Adrenal gland (tissue), 12 donors: ENCODE results near the gene PTPRN2. TPM values are rescaled to one million over a fixed set of nuclear protein-coding genes. Genes with fewer than 3 reads are reported as not detected.

ENCODE experiments used
- DNase-seq, 7 donors: peaks; one replicate each; pipeline ENCODE4 v3.0.0-alpha.2; 2019 to 2020
- H3K27ac ChIP-seq, 5 donors: fragments of 200-600 bp; sonication (generic) in 4 of 5; 1 replicate in 3 of 5; 2 replicates in 2 of 5; pipeline versions ENCODE4 v1.5.1 to v1.8.0; 2016 to 2020; ENCODE audit warnings: mild to moderate bottlenecking in 1 of 5
- H3K27me3 ChIP-seq: fragments of 200-600 bp; 2 replicates; pipeline ENCODE4 v1.8.0; 2021
- H3K36me3 ChIP-seq, 2 donors: fragments of 200-600 bp; replicated peaks in 1 of 2; 1 replicate in 1 of 2; 2 replicates in 1 of 2; pipeline versions ENCODE4 v1.5.1 to v1.8.0; 2018 to 2022
- H3K4me1 ChIP-seq, 2 donors: fragments of 200-600 bp; replicated peaks in 1 of 2; 1 replicate in 1 of 2; 2 replicates in 1 of 2; pipeline versions ENCODE4 v1.5.1 to v1.8.0; 2018 to 2021
- H3K4me3 ChIP-seq, 4 donors: fragments of 200-600 bp; sonication (generic) in 3 of 4; one replicate each; pipeline ENCODE4 v1.5.1; 2016 to 2018
- H3K9me3 ChIP-seq, 3 donors: fragments of 200-600 bp; sonication (generic) in 1 of 3; replicated peaks in 1 of 3; 1 replicate in 2 of 3; 2 replicates in 1 of 3; pipeline versions ENCODE4 v1.5.1 to v1.8.0; 2016 to 2021
- CTCF ChIP-seq, 6 experiments: fragments of 450-650 bp in 4 of 6; fragments of 200-600 bp in 2 of 6; sonication (generic) in 1 of 6; IDR thresholded peaks; 1 replicate in 5 of 6; 2 replicates in 1 of 6; pipeline versions ENCODE4 v1.5.1 to v1.8.0; 2016 to 2021; ENCODE audit warnings: antibody characterized with exemption in 6 of 6, mild to moderate bottlenecking in 2 of 6, moderate library complexity in 1 of 6
- POLR2A ChIP-seq, 2 donors: fragments of 450-650 bp; IDR thresholded peaks; one replicate each; pipeline ENCODE4 v1.6.1; 2017; ENCODE audit warnings: antibody characterized with exemption in 2 of 2, mild to moderate bottlenecking in 2 of 2, moderate library complexity in 1 of 2
- WGBS, 4 donors: extraction: QIAGEN DNeasy Blood & Tissue Kit in 2 of 4; methylation state at CpG; one replicate each; pipeline versions ENCODE4 v1.1.5 to v1.1.7; 2013 to 2017; 5-methylcytosine and 5-hydroxymethylcytosine counted together
- intact Hi-C, 2 donors: fragments of 100-400 bp; cut with DNase I; formaldehyde crosslinking; loops; one replicate each; pipeline versions ENCODE4 v1.14.1 to v1.15.0; 2022 to 2023
- polyA plus RNA-seq, 3 donors: library from polyadenylated mRNA; stranded (reverse); fragments of 200-250 nt in 2 of 3; fragments of 350-450 nt in 1 of 3; fragmentation: Illumina TruSeq in 1 of 3; extraction: RNeasy Lipid Tissue Mini Kit (QIAGEN cat#74804) in 1 of 3; gene quantifications; one replicate each; pipeline ENCODE4 v1.2.3, GENCODE V29; 2013 to 2014
- total RNA-seq, 9 donors: library from RNA; depleted of rRNA in 4 of 9; stranded (reverse); fragments of >200 nt in 4 of 9; fragments of 120-200 nt in 1 of 9; fragmentation: NEBNext Ultra II Directional in 1 of 9; extraction: Animal tissue kit (Norgen Biotek cat#: 25700) in 1 of 9; gene quantifications; one replicate each; pipeline versions ENCODE4 v1.1.0 to v1.2.4, GENCODE V29; 2013 to 2023
- donor health status: healthy with polysubstance abuse.
- donor health status: Bipolar disorder and iron deficiency.
- donor health status: DM: yes; HTN: yes; CAD: no.
- donor health status: DM: no; HTN: no; CAD: no.
- donor health status: DM: no; HTN: no; CAD: no.
- donor health status: DM: yes; HTN: yes; CAD: no.

PTPRN2 gene
- total and polyA plus RNA-seq, 12 donors = 2.2 to 16.2 (median 3.4) TPM

- Histone ChIP-seq H3K9me3 (no peaks in the 10 kb centered on the region), H3K4me1 (no peaks in the 10 kb centered on the region), H3K4me3 (no peak overlapping the region), H3K27me3 (peaks cover 7% of the 10 kb centered on the region), H3K36me3 (no peaks in the 10 kb centered on the region), H3K27ac (no peak overlapping the region)
- peak in 3 of 7 donors; percentile 3 to 9 (median 4) for DNase-seq
- TF ChIP-seq CTCF (IDR thresholded peaks at IDR 0.05) (no peak), POLR2A (IDR thresholded peaks at IDR 0.05) (no peak)
- WGBS, 4 donors = 73 to 82% (median 77%) methylated on average over 11 of the region's 11 CpGs
- intact Hi-C loops = no loop called here
These were observed 911.6 kb downstream of the PTPRN2 start for GRCh38 chr7:157676001-157676400.

- Histone ChIP-seq H3K36me3 (no peaks in the 10 kb centered on the region), H3K9me3 (no peaks in the 10 kb centered on the region), H3K27ac (no peak overlapping the region), H3K4me1 (no peaks in the 10 kb centered on the region), H3K4me3 (no peak overlapping the region), H3K27me3 (peaks cover 7% of the 10 kb centered on the region)
- TF ChIP-seq POLR2A (IDR thresholded peaks at IDR 0.05) = no peak
- no peak for TF ChIP-seq CTCF (IDR thresholded peaks at IDR 0.05)
- peak in 3 of 7 donors; percentile 5 to 13 (median 11) for DNase-seq
- 83 to 88% (median 84%) methylated on average over 12 to 21 of the region's 21 CpGs for WGBS, 4 donors
- intact Hi-C loops = no loop called here
These were observed 912.1 kb downstream of the PTPRN2 start for GRCh38 chr7:157675427-157675927.

- DNase-seq = peak in 4 of 7 donors; percentile 3 to 10 (median 8)
- TF ChIP-seq CTCF (IDR thresholded peaks at IDR 0.05) (no peak), POLR2A (IDR thresholded peaks at IDR 0.05) (no peak)
- Histone ChIP-seq H3K9me3 (no peaks in the 10 kb centered on the region), H3K4me1 (no peaks in the 10 kb centered on the region), H3K36me3 (no peaks in the 10 kb centered on the region), H3K27me3 (peaks cover 9% of the 10 kb centered on the region), H3K4me3 (no peak overlapping the region), H3K27ac (no peak overlapping the region)
- intact Hi-C loops = no loop called here
- 80 to 84% (median 82%) methylated on average over 18 to 30 of the region's 30 CpGs for WGBS, 4 donors
These were observed 912.8 kb downstream of the PTPRN2 start for GRCh38 chr7:157674715-157675426.

GRCh38 chr7:157674027-157674714, 913.5 kb downstream of the PTPRN2 start:
- H3K27me3 ChIP-seq = peaks cover 7% of the 10 kb centered on the region
- no peak for TF ChIP-seq CTCF (IDR thresholded peaks at IDR 0.05)
- peak in 3 of 7 donors; percentile 1 to 8 (median 7) for DNase-seq
- no peaks in the 10 kb centered on the region for H3K9me3 ChIP-seq
- H3K27ac ChIP-seq = no peak overlapping the region
- intact Hi-C loops = no loop called here
- no peaks in the 10 kb centered on the region for H3K36me3 ChIP-seq
- 74 to 81% (median 76%) methylated on average over 20 to 28 of the region's 28 CpGs for WGBS, 4 donors
- no peak overlapping the region for H3K4me3 ChIP-seq
- no peaks in the 10 kb centered on the region for H3K4me1 ChIP-seq
